Mucosa of rectum (tissue), 2 donors: ENCODE results near the gene ZNF319.

Experiments
- H3K27ac ChIP-seq, 2 donors: one replicate each; pipeline ENCODE4 v1.7.0; 2013; ENCODE audit warnings: inconsistent platforms in 2 of 2, low read depth in 2 of 2, low read length in 2 of 2
- H3K27me3 ChIP-seq, 2 donors: one replicate each; pipeline ENCODE4 v1.7.0; 2013; ENCODE audit warnings: low read length in 2 of 2; ENCODE audit not compliant: control insufficient read depth in 2 of 2, insufficient read depth in 2 of 2
- H3K36me3 ChIP-seq, 2 donors: one replicate each; pipeline ENCODE4 v1.7.0; 2013; ENCODE audit warnings: low read length in 2 of 2; ENCODE audit not compliant: control insufficient read depth in 2 of 2, insufficient read depth in 2 of 2
- H3K4me1 ChIP-seq, 2 donors: one replicate each; pipeline ENCODE4 v1.7.0; 2013; ENCODE audit warnings: low read length in 2 of 2, mild to moderate bottlenecking in 1 of 2; ENCODE audit not compliant: control insufficient read depth in 2 of 2, insufficient read depth in 2 of 2
- H3K4me3 ChIP-seq, 2 donors: one replicate each; pipeline ENCODE4 v1.7.0; 2013; ENCODE audit warnings: low read length in 2 of 2
- H3K9ac ChIP-seq, 2 donors: one replicate each; pipeline ENCODE4 v1.7.0; 2013; ENCODE audit warnings: low read length in 2 of 2, low read depth in 1 of 2, mild to moderate bottlenecking in 1 of 2
- H3K9me3 ChIP-seq, 2 donors: one replicate each; pipeline ENCODE4 v1.7.0; 2013; ENCODE audit warnings: low read length in 2 of 2; ENCODE audit not compliant: control insufficient read depth in 2 of 2
- donor health status: healthy.
- donor health status: Normal muscosa, but diverticular disease.

ZNF319 gene

GRCh38 chr16:57976331-57976796, 24.1 kb downstream of the ZNF319 start:
- no peak overlapping the region for H3K27ac ChIP-seq
- no peaks in the 10 kb centered on the region for H3K9me3 ChIP-seq
- H3K4me1 ChIP-seq: no peaks in the 10 kb centered on the region
- no peak overlapping the region for H3K9ac ChIP-seq
- no peaks in the 10 kb centered on the region for H3K36me3 ChIP-seq
- no peaks in the 10 kb centered on the region for H3K27me3 ChIP-seq
- no peak overlapping the region for H3K4me3 ChIP-seq

GRCh38 chr16:57972306-57972705, 28.2 kb downstream of the ZNF319 start:
- Histone ChIP-seq H3K9ac (no peak overlapping the region), H3K27me3 (no peaks in the 10 kb centered on the region), H3K4me3 (no peak overlapping the region), H3K36me3 (no peaks in the 10 kb centered on the region), H3K27ac (no peak overlapping the region), H3K9me3 (no peaks in the 10 kb centered on the region), H3K4me1 (no peaks in the 10 kb centered on the region)

GRCh38 chr16:57971848-57972247, 28.6 kb downstream of the ZNF319 start:
- Histone ChIP-seq H3K9me3 (no peaks in the 10 kb centered on the region), H3K4me3 (no peak overlapping the region), H3K27ac (no peak overlapping the region), H3K27me3 (no peaks in the 10 kb centered on the region), H3K4me1 (no peaks in the 10 kb centered on the region), H3K9ac (no peak overlapping the region), H3K36me3 (no peaks in the 10 kb centered on the region)

- Histone ChIP-seq H3K27ac (no peak within 1 kb of the TSS), H3K9me3 (no peaks in the 10 kb centered on the region), H3K27me3 (no peaks in the 10 kb centered on the region), H3K4me3 (no peak within 1 kb of the TSS), H3K4me1 (no peaks in the 10 kb centered on the region), H3K9ac (no peak within 1 kb of the TSS), H3K36me3 (no peaks in the 10 kb centered on the region)
Measured at GRCh38 chr16:57970970-57971369, 29.5 kb downstream of the ZNF319 start, which contains the start of gene CNGB1. Gene CNGB1 (minus strand): TSS chr16:57971128. CDS start chr16:57967286, 3,842 bp downstream.

- H3K36me3 ChIP-seq: no peaks in the 10 kb centered on the region
- H3K27ac ChIP-seq: no peak overlapping the region
Measured at GRCh38 chr16:57970319-57970718, 30.2 kb downstream of the ZNF319 start.

GRCh38 chr16:57969451-57970123, 30.9 kb downstream of the ZNF319 start:
- Histone ChIP-seq H3K9ac (no peak overlapping the region), H3K27me3 (no peaks in the 10 kb centered on the region), H3K36me3 (no peaks in the 10 kb centered on the region), H3K4me1 (no peaks in the 10 kb centered on the region), H3K27ac (no peak overlapping the region), H3K9me3 (no peaks in the 10 kb centered on the region), H3K4me3 (no peak overlapping the region)

More at GRCh38 chr16:57970319-57970718, 30.2 kb downstream of the ZNF319 start:
- no peak overlapping the region for H3K9ac ChIP-seq
- H3K4me3 ChIP-seq: no peak overlapping the region
- H3K9me3 ChIP-seq: no peaks in the 10 kb centered on the region
- no peaks in the 10 kb centered on the region for H3K27me3 ChIP-seq
- no peaks in the 10 kb centered on the region for H3K4me1 ChIP-seq

GRCh38 chr16:57967916-57968315, 32.6 kb downstream of the ZNF319 start:
- Histone ChIP-seq H3K4me1 (no peaks in the 10 kb centered on the region), H3K27ac (no peak overlapping the region), H3K36me3 (no peaks in the 10 kb centered on the region), H3K9me3 (no peaks in the 10 kb centered on the region), H3K27me3 (no peaks in the 10 kb centered on the region), H3K4me3 (no peak overlapping the region), H3K9ac (no peak overlapping the region)

- Histone ChIP-seq H3K27ac (no peak overlapping the region), H3K27me3 (no peaks in the 10 kb centered on the region), H3K9me3 (no peaks in the 10 kb centered on the region), H3K9ac (no peak overlapping the region), H3K4me1 (no peaks in the 10 kb centered on the region), H3K4me3 (no peak overlapping the region), H3K36me3 (no peaks in the 10 kb centered on the region)
Measured at GRCh38 chr16:57966986-57967385, 33.5 kb downstream of the ZNF319 start.

GRCh38 chr16:57966204-57966771, 34.2 kb downstream of the ZNF319 start:
- Histone ChIP-seq H3K27ac (no peak overlapping the region), H3K36me3 (no peaks in the 10 kb centered on the region), H3K4me3 (no peak overlapping the region), H3K9ac (no peak overlapping the region), H3K9me3 (no peaks in the 10 kb centered on the region), H3K4me1 (no peaks in the 10 kb centered on the region), H3K27me3 (no peaks in the 10 kb centered on the region)

GRCh38 chr16:57964157-57964700, 36.2 kb downstream of the ZNF319 start:
- no peaks in the 10 kb centered on the region for H3K9me3 ChIP-seq

More at GRCh38 chr16:57964157-57964700, 36.2 kb downstream of the ZNF319 start:
- no peaks in the 10 kb centered on the region for H3K4me1 ChIP-seq
- H3K9ac ChIP-seq: no peak overlapping the region
- H3K27ac ChIP-seq: no peak overlapping the region
- H3K27me3 ChIP-seq: no peaks in the 10 kb centered on the region
- H3K36me3 ChIP-seq: no peaks in the 10 kb centered on the region
- H3K4me3 ChIP-seq: no peak overlapping the region
